ENCODE data around the gene STK38L.

DNA sequence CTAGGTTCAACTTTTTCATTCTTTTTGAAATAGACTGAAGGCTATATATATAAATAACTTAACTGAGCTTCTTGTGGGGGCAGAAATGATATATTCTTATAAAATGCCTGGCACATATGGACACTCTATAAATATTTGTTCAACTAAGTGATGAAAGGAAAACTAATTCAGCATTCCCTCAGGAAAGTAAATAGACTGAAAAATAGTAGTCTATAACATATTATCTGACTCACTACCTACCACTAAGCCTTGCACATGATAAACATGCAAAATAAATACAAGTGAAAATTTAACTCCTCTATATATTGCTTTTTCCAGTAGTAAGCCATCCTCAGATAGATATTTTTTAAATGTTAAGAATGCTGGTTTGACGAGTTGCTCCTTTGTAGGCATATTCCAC is 72.9 kb downstream of the STK38L start:
- no peak for TF ChIP-seq POLR2A (IDR thresholded peaks at IDR 0.05)
- TF ChIP-seq, protein P1, sequence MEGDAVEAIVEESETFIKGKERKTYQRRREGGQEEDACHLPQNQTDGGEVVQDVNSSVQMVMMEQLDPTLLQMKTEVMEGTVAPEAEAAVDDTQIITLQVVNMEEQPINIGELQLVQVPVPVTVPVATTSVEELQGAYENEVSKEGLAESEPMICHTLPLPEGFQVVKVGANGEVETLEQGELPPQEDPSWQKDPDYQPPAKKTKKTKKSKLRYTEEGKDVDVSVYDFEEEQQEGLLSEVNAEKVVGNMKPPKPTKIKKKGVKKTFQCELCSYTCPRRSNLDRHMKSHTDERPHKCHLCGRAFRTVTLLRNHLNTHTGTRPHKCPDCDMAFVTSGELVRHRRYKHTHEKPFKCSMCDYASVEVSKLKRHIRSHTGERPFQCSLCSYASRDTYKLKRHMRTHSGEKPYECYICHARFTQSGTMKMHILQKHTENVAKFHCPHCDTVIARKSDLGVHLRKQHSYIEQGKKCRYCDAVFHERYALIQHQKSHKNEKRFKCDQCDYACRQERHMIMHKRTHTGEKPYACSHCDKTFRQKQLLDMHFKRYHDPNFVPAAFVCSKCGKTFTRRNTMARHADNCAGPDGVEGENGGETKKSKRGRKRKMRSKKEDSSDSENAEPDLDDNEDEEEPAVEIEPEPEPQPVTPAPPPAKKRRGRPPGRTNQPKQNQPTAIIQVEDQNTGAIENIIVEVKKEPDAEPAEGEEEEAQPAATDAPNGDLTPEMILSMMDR (IDR thresholded peaks at IDR 0.05): no peak
- TF ChIP-seq POLR2AphosphoS5 (IDR thresholded peaks at IDR 0.05): no peak
